HG03520 (cell line): ENCODE measurements around the gene MTHFSD.

Source experiments
- ATAC-seq: cut with Tn5 transposase; IDR thresholded peaks from one replicate; pipeline ENCODE4 v1.9.1; 2021; ENCODE audit warnings: mild to moderate bottlenecking, moderate library complexity; ENCODE audit not compliant: unreplicated experiment

Gene MTHFSD

GRCh38 chr16:86584726-86585721 is 30.0 kb upstream of the MTHFSD start:
- ATAC-seq = no peak

- no peak for ATAC-seq
Measured at GRCh38 chr16:86584071-86584685, 29.1 kb upstream of the MTHFSD start.

- ATAC-seq = no peak
Measured at GRCh38 chr16:86581458-86581857, 26.4 kb upstream of the MTHFSD start.

GRCh38 chr16:86580791-86581170 is 25.7 kb upstream of the MTHFSD start:
- ATAC-seq = no peak

- ATAC-seq = no peak
Measured at GRCh38 chr16:86580063-86580790, 25.2 kb upstream of the MTHFSD start.

- ATAC-seq = no peak
Measured at GRCh38 chr16:86579268-86580062, 24.4 kb upstream of the MTHFSD start.

GRCh38 chr16:86578611-86579267 is 23.7 kb upstream of the MTHFSD start:
- no peak for ATAC-seq

GRCh38 chr16:86578061-86578599 is 23.1 kb upstream of the MTHFSD start, which contains the start of gene FOXL1:
FOXL1 (plus strand) TSS chr16:86578549; CDS start chr16:86578724, 175 bp downstream.
- ATAC-seq = no peak

- ATAC-seq = no peak
Measured at GRCh38 chr16:86577314-86577971, 22.4 kb upstream of the MTHFSD start.

GRCh38 chr16:86576591-86577313 is 21.7 kb upstream of the MTHFSD start:
- no peak for ATAC-seq

- no peak for ATAC-seq
Measured at GRCh38 chr16:86575754-86576557, 20.9 kb upstream of the MTHFSD start.

- ATAC-seq = no peak
Measured at GRCh38 chr16:86575095-86575685, 20.2 kb upstream of the MTHFSD start.

- no peak for ATAC-seq
Measured at GRCh38 chr16:86574646-86575045, 19.6 kb upstream of the MTHFSD start.

GRCh38 chr16:86573646-86574508 is 18.8 kb upstream of the MTHFSD start:
- no peak for ATAC-seq

GRCh38 chr16:86573215-86573614 is 18.2 kb upstream of the MTHFSD start:
- ATAC-seq = no peak

GRCh38 chr16:86572606-86573005 is 17.6 kb upstream of the MTHFSD start:
- no peak for ATAC-seq
